ENCODE data around the gene KRTAP5-4.

DNA sequence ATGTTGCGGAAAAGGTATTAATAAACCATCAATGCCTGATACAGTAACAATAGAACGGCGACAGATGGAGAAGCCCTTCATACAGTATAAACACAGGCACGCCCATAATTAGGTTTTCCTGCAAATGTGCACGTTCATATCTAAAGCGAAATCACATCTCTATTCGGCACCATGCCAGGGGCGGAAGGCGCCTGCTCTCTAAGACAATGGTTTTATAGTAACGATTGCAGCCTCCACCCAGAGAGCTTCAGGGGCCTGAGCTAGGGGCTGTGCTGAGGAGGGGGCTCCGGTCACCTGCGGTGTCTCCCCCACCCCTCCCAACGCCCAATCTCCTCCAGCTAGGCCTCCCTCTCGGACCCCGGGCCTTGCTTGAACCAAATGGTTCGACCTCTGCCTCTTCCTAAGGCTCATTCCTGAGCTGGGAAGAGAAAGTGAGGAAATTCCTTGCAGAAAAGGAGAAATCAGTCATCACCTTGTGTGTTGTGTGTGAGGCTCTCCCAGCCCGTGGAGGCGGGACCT lies 17.2 kb upstream of the KRTAP5-4 start:
- no peak for TF ChIP-seq EZH2 (IDR thresholded peaks at IDR 0.05; ENCODE audit: insufficient read depth, poor library complexity, severe bottlenecking)
- no peak for TF ChIP-seq EZH2phosphoT487 (IDR thresholded peaks at IDR 0.05; ENCODE audit: insufficient read depth, low read depth)

Measured in GM23248 (cell line).